ENCODE results near the gene CLDN12. TPM values are rescaled to one million over a fixed set of nuclear protein-coding genes. Genes with fewer than 3 reads are reported as not detected.

CLDN12 gene
- total and polyA plus RNA-seq, 2 experiments from 2014 or later, result 16.6 to 48.5 TPM

GRCh38 chr7:90384433-90384832 lies 18.8 kb upstream of the CLDN12 start:
- Mint-ChIP-seq H3K27ac (no peak overlapping the region), H3K9me3 (no peaks in the 10 kb centered on the region; the same call in 2 of the 3 replicates), H3K36me3 (ENCODE audit: low read depth) (peaks cover 26% of the 10 kb centered on the region), H3K4me3 (no peak overlapping the region), H3K4me1 (no peaks in the 10 kb centered on the region), H3K27me3 (ENCODE audit: insufficient read depth, low read depth, poor library complexity) (no peaks in the 10 kb centered on the region)
- ATAC-seq, result no peak
- H3K27me3 ChIP-seq (ENCODE audit: insufficient read depth), result no peaks in the 10 kb centered on the region
- no peak for DNase-seq (ENCODE audit: low spot score)
- no peaks in the 10 kb centered on the region for H3F3A ChIP-seq (replicated peaks; ENCODE audit: low read depth)
- H4K20me1 ChIP-seq (replicated peaks; ENCODE audit: insufficient read depth), result no peaks in the 10 kb centered on the region
- no peaks in the 10 kb centered on the region for H3K79me2 ChIP-seq (replicated peaks; ENCODE audit: insufficient read depth)
- H3K4me2 ChIP-seq, result no peak overlapping the region
- no peak overlapping the region for H3K27ac ChIP-seq (ENCODE audit: low read depth)
- H3K4me1 ChIP-seq (ENCODE audit: insufficient read depth), result no peaks in the 10 kb centered on the region
- TF ChIP-seq EZH2phosphoT487 (IDR thresholded peaks at IDR 0.05; ENCODE audit: unreplicated experiment) (no peak), ZNF114 (CRISPR knock-in tag; IDR thresholded peaks at IDR 0.05) (no peak)
- H3K36me3 ChIP-seq (ENCODE audit: insufficient read depth), result peaks cover 32% of the 10 kb centered on the region
- no peak overlapping the region for H2AFZ ChIP-seq
- no peak overlapping the region for H3K4me3 ChIP-seq
- H3K9me2 ChIP-seq (ENCODE audit: insufficient read depth), result no peaks in the 10 kb centered on the region

- Mint-ChIP-seq H3K36me3 (ENCODE audit: low read depth) (peaks cover 8% of the 10 kb centered on the region; the same call in 2 of the 3 replicates), H3K4me1 (no peaks in the 10 kb centered on the region), H3K27ac (no peak overlapping the region), H3K4me3 (no peak overlapping the region), H3K9me3 (peaks cover 3% of the 10 kb centered on the region; the same call in 2 of the 3 replicates), H3K27me3 (ENCODE audit: insufficient read depth, low read depth, poor library complexity) (no peaks in the 10 kb centered on the region)
- no peaks in the 10 kb centered on the region for H4K20me1 ChIP-seq (replicated peaks; ENCODE audit: insufficient read depth)
- H3K4me1 ChIP-seq (ENCODE audit: insufficient read depth), result no peaks in the 10 kb centered on the region
- ATAC-seq, result no peak
- H3K4me3 ChIP-seq, result no peak overlapping the region
- H3K9me2 ChIP-seq (ENCODE audit: insufficient read depth), result no peaks in the 10 kb centered on the region
- H2AFZ ChIP-seq, result no peak overlapping the region
- no peak overlapping the region for H3K4me2 ChIP-seq
- no peaks in the 10 kb centered on the region for H3F3A ChIP-seq (replicated peaks; ENCODE audit: low read depth)
- peaks cover 20% of the 10 kb centered on the region for H3K36me3 ChIP-seq (ENCODE audit: insufficient read depth)
- TF ChIP-seq REST (IDR thresholded peaks at IDR 0.05; ENCODE audit: unreplicated experiment) (peak; percentile 53), CTCF (conservative IDR thresholded peaks at IDR 0.05; ENCODE audit: low read depth in 2 of 2) (no peak)
- H3K27me3 ChIP-seq (ENCODE audit: insufficient read depth), result no peaks in the 10 kb centered on the region
- no peaks in the 10 kb centered on the region for H3K79me2 ChIP-seq (replicated peaks; ENCODE audit: insufficient read depth)
- no peak overlapping the region for H3K27ac ChIP-seq (ENCODE audit: low read depth)
- peak; percentile 4 for DNase-seq (ENCODE audit: low spot score)
Measured at GRCh38 chr7:90387470-90388240, 15.6 kb upstream of the CLDN12 start.

Data from GM23338 (cell line).